ENCODE measurements around the gene CFAP61.

Gene CFAP61

GRCh38 chr20:20195021-20195705 lies 142.8 kb downstream of the CFAP61 start:
- POLR2A ChIA-PET = no interaction called here
- no peak overlapping the region for H3K27ac ChIP-seq (ENCODE audit: extremely low read depth, low read depth, low read length)
- TF ChIP-seq ZBTB17 (tag by site-specific recombination; IDR thresholded peaks at IDR 0.05) (peak; percentile 24; the same call in 1 of the 2 replicates), ZNF501 (tag by site-specific recombination; IDR thresholded peaks at IDR 0.05) (no peak)
- no peak overlapping the region for H3K4me3 ChIP-seq (ENCODE audit: low read depth, low read length)
- CTCF ChIA-PET = no interaction called here
- H3K9me3 ChIP-seq (ENCODE audit: control insufficient read depth, insufficient read depth, low read depth, low read length) = no peaks in the 10 kb centered on the region
- peaks cover 20% of the 10 kb centered on the region for H3K4me1 ChIP-seq (ENCODE audit: control insufficient read depth, insufficient read depth, low read length)
- H3K36me3 ChIP-seq (ENCODE audit: control insufficient read depth in 2 of 2, insufficient read depth in 1 of 2, low read length in 2 of 2) = no peaks in the 10 kb centered on the region

- Histone ChIP-seq H3K4me3 (ENCODE audit: low read depth, low read length) (no peak overlapping the region), H3K4me1 (ENCODE audit: control insufficient read depth, insufficient read depth, low read length) (peaks cover 22% of the 10 kb centered on the region), H3K36me3 (ENCODE audit: control insufficient read depth in 2 of 2, insufficient read depth in 1 of 2, low read length in 2 of 2) (no peaks in the 10 kb centered on the region), H3K27ac (ENCODE audit: extremely low read depth, low read depth, low read length) (no peak overlapping the region), H3K9me3 (ENCODE audit: control insufficient read depth, insufficient read depth, low read depth, low read length) (no peaks in the 10 kb centered on the region)
- TF ChIP-seq SALL2 (tag by site-specific recombination; IDR thresholded peaks at IDR 0.05; ENCODE audit: borderline replicate concordance) (no peak), ZNF521 (tag by site-specific recombination; IDR thresholded peaks at IDR 0.05) (no peak)
- ChIA-PET POLR2A (no interaction called here), CTCF (no interaction called here)
Measured at GRCh38 chr20:20196610-20197009, 144.3 kb downstream of the CFAP61 start.

- H3K9me3 ChIP-seq (ENCODE audit: control insufficient read depth, insufficient read depth, low read depth, low read length) = no peaks in the 10 kb centered on the region
- H3K27ac ChIP-seq (ENCODE audit: extremely low read depth, low read depth, low read length) = no peak overlapping the region
- ChIA-PET POLR2A (no interaction called here), CTCF (interaction anchor here (1.4 kb wide), 1 partner anchor 39 kb away, joined by 3 read pairs; no protein-coding TSS in a partner anchor)
- H3K4me3 ChIP-seq (ENCODE audit: low read depth, low read length) = no peak overlapping the region
- H3K4me1 ChIP-seq (ENCODE audit: control insufficient read depth, insufficient read depth, low read length) = peaks cover 22% of the 10 kb centered on the region
- TF ChIP-seq ZNF175 (tag by site-specific recombination; IDR thresholded peaks at IDR 0.05) = no peak
- no peak for TF ChIP-seq ZNF350 (tag by site-specific recombination; IDR thresholded peaks at IDR 0.05)
- TF ChIP-seq ZNF549 (tag by site-specific recombination; IDR thresholded peaks at IDR 0.05) = no peak
- no peak for TF ChIP-seq AEBP2 (tag by site-specific recombination; IDR thresholded peaks at IDR 0.05; ENCODE audit: borderline replicate concordance)
- no peak for TF ChIP-seq ZNF544 (tag by site-specific recombination; IDR thresholded peaks at IDR 0.05)
- TF ChIP-seq ZNF211 (tag by site-specific recombination; IDR thresholded peaks at IDR 0.05; ENCODE audit: low read depth) = no peak
- TF ChIP-seq ZNF596 (tag by site-specific recombination; IDR thresholded peaks at IDR 0.05) = no peak
- no peak for TF ChIP-seq ZNF302 (tag by site-specific recombination; IDR thresholded peaks at IDR 0.05; ENCODE audit: low read depth)
- TF ChIP-seq ZNF610 (tag by site-specific recombination; IDR thresholded peaks at IDR 0.05; ENCODE audit: borderline replicate concordance) = no peak
- TF ChIP-seq ZNF777 (tag by site-specific recombination; IDR thresholded peaks at IDR 0.05; ENCODE audit: borderline replicate concordance) = no peak
- no peak for TF ChIP-seq KLF8 (tag by site-specific recombination; IDR thresholded peaks at IDR 0.05)
- TF ChIP-seq ZNF335 (tag by site-specific recombination; conservative IDR thresholded peaks at IDR 0.05) = no peak
- no peak for TF ChIP-seq ZBTB17 (tag by site-specific recombination; IDR thresholded peaks at IDR 0.05)
- no peak for TF ChIP-seq ZNF202 (tag by site-specific recombination; IDR thresholded peaks at IDR 0.05; ENCODE audit: borderline replicate concordance)
- no peak for TF ChIP-seq ZNF148 (tag by site-specific recombination; IDR thresholded peaks at IDR 0.05; ENCODE audit: borderline replicate concordance)
- no peak for TF ChIP-seq ZNF747 (tag by site-specific recombination; IDR thresholded peaks at IDR 0.05)
- TF ChIP-seq ZNF112 (tag by site-specific recombination; IDR thresholded peaks at IDR 0.05) = no peak
- no peak for TF ChIP-seq ZNF560 (tag by site-specific recombination; IDR thresholded peaks at IDR 0.05; ENCODE audit: borderline replicate concordance)
- H3K36me3 ChIP-seq (ENCODE audit: control insufficient read depth in 2 of 2, insufficient read depth in 1 of 2, low read length in 2 of 2) = no peaks in the 10 kb centered on the region
Measured at GRCh38 chr20:20198011-20198410, 145.7 kb downstream of the CFAP61 start.
